WTC11 (cell line): ENCODE measurements around the gene ESRRA. TPM values are rescaled to one million over a fixed set of nuclear protein-coding genes. Genes with fewer than 3 reads are reported as not detected.

ENCODE experiments used
- ATAC-seq: fragments of 200-7000 bp; cut with Tn5 transposase; 2 replicates; pipeline ENCODE4 v1.10.0; 2021; ENCODE audit warnings: mild to moderate bottlenecking, moderate library complexity
- CTCF ChIA-PET: fragments of 300-600 bp; sonication (Branson Sonifier 250); formaldehyde crosslinking; loops from one replicate; lab custom pipeline; 2021; ENCODE audit warnings: antibody characterized with exemption; lab: Charles Lee
- POLR2A ChIA-PET: fragments of 350-600 bp; sonication (Branson Sonifier 250); formaldehyde crosslinking; loops from one replicate; lab custom pipeline; 2021; ENCODE audit warnings: antibody characterized with exemption; lab: Charles Lee
- DNase-seq: peaks from one replicate; pipeline ENCODE4 v3.0.0; 2021; ENCODE audit warnings: low spot score
- H3K27ac Mint-ChIP-seq: 2 replicates; pipeline ENCODE4 v1.8.0; 2021; ENCODE audit warnings: mixed read lengths
- H3K27me3 Mint-ChIP-seq: 2 replicates; pipeline ENCODE4 v1.8.0; 2021; ENCODE audit warnings: low read depth, mild to moderate bottlenecking, moderate library complexity, mixed read lengths
- H3K36me3 Mint-ChIP-seq: 2 replicates; pipeline ENCODE4 v1.8.0; 2021; ENCODE audit warnings: mixed read lengths
- H3K4me1 Mint-ChIP-seq: 2 replicates; pipeline ENCODE4 v1.8.0; 2022; ENCODE audit warnings: mixed read lengths
- H3K4me3 Mint-ChIP-seq: 2 replicates; pipeline ENCODE4 v1.8.0; 2021; ENCODE audit warnings: mild to moderate bottlenecking, moderate library complexity, mixed read lengths
- H3K9me3 Mint-ChIP-seq: 2 replicates; pipeline ENCODE4 v1.8.0; 2021; ENCODE audit warnings: mixed read lengths
- ARID4B ChIP-seq: sonication (generic); formaldehyde crosslinking; IDR thresholded peaks from 2 replicates; pipeline ENCODE4 v1.8.0; 2023; ENCODE audit warnings: missing genetic modification reagents, mild to moderate bottlenecking, borderline replicate concordance
- ATF1 ChIP-seq: sonication (generic); formaldehyde crosslinking; IDR thresholded peaks from 2 replicates; pipeline ENCODE4 v1.8.1; 2023; ENCODE audit warnings: mild to moderate bottlenecking, moderate library complexity, missing genetic modification reagents
- ELF4 ChIP-seq: sonication (generic); formaldehyde crosslinking; IDR thresholded peaks from 2 replicates; pipeline ENCODE4 v1.8.1; 2022; ENCODE audit warnings: low read depth, mild to moderate bottlenecking, moderate library complexity, missing genetic modification reagents
- HMGA2 ChIP-seq: fragments of 250-450 bp; sonication (Bioruptor Pico); IDR thresholded peaks from 2 replicates; pipeline ENCODE4 v1.4.0; 2021; ENCODE audit warnings: mild to moderate bottlenecking, moderate library complexity
- HMGXB4 ChIP-seq: sonication (generic); formaldehyde crosslinking; IDR thresholded peaks from 2 replicates; pipeline ENCODE4 v1.8.1; 2023; ENCODE audit warnings: mild to moderate bottlenecking, moderate library complexity, missing genetic modification reagents
- NFATC4 ChIP-seq: fragments of 250-450 bp; sonication (Bioruptor Pico); IDR thresholded peaks from 2 replicates; pipeline ENCODE4 v1.9.0; 2021; ENCODE audit warnings: mild to moderate bottlenecking
- NFYB ChIP-seq: sonication (generic); formaldehyde crosslinking; conservative IDR thresholded peaks from 2 replicates; pipeline ENCODE4 v1.8.0; 2022; ENCODE audit warnings: low read depth, missing genetic modification reagents
- NR2C2 ChIP-seq: sonication (generic); formaldehyde crosslinking; IDR thresholded peaks from 2 replicates; pipeline ENCODE4 v1.8.0; 2022; ENCODE audit warnings: mild to moderate bottlenecking, missing genetic modification reagents
- OVOL2 ChIP-seq: fragments of 250-450 bp; sonication (Bioruptor Pico); IDR thresholded peaks from 2 replicates; pipeline ENCODE4 v1.9.0; 2021; ENCODE audit warnings: mild to moderate bottlenecking, borderline replicate concordance
- PRDM15 ChIP-seq: sonication (generic); formaldehyde crosslinking; IDR thresholded peaks from 2 replicates; pipeline ENCODE4 v1.8.0; 2022; ENCODE audit warnings: missing genetic modification reagents
- PREB ChIP-seq: sonication (generic); formaldehyde crosslinking; IDR thresholded peaks from 2 replicates; pipeline ENCODE4 v1.8.1; 2022; ENCODE audit warnings: mild to moderate bottlenecking, missing genetic modification reagents, moderate library complexity, borderline replicate concordance
- PRRX2 ChIP-seq: fragments of 250-450 bp; sonication (Bioruptor Pico); IDR thresholded peaks from 2 replicates; pipeline ENCODE4 v1.8.0; 2021; ENCODE audit warnings: mild to moderate bottlenecking
- SMAD4 ChIP-seq: sonication (generic); formaldehyde crosslinking; IDR thresholded peaks from 2 replicates; pipeline ENCODE4 v1.8.0; 2022; ENCODE audit warnings: mild to moderate bottlenecking, missing genetic modification reagents
- TEAD4 ChIP-seq: sonication (generic); formaldehyde crosslinking; IDR thresholded peaks from 2 replicates; pipeline ENCODE4 v1.8.0; 2022; ENCODE audit warnings: mild to moderate bottlenecking, missing genetic modification reagents
- ZNF138 ChIP-seq: sonication (generic); formaldehyde crosslinking; conservative IDR thresholded peaks from 2 replicates; pipeline ENCODE4 v1.8.1; 2022; ENCODE audit warnings: mild to moderate bottlenecking, moderate library complexity, missing genetic modification reagents
- ZNF317 ChIP-seq: sonication (generic); formaldehyde crosslinking; IDR thresholded peaks from 2 replicates; pipeline ENCODE4 v1.8.1; 2023; ENCODE audit warnings: low read depth, mild to moderate bottlenecking, moderate library complexity, missing genetic modification reagents, borderline replicate concordance
- ZNF416 ChIP-seq: fragments of 250-450 bp; sonication (Bioruptor Pico); IDR thresholded peaks from 2 replicates; pipeline ENCODE4 v1.9.0; 2021; ENCODE audit warnings: mild to moderate bottlenecking, inconsistent platforms
- total RNA-seq: library from RNA; stranded (reverse); gene quantifications from 3 replicates; pipeline ENCODE4 v1.2.3, GENCODE V29; 2021

Gene ESRRA
- total RNA-seq, 1 experiment from 2014 or later: 81.9 TPM

- DNase-seq (no peak), ATAC-seq (peak; percentile 53)
- peaks cover 3% of the 10 kb centered on the region; the same call in 1 of the 2 replicates for H3K4me1 Mint-ChIP-seq
- TF ChIP-seq PREB (CRISPR knock-in tag) (no peak), SMAD4 (no peak), ZNF416 (CRISPR knock-in tag) (no peak), HMGA2 (CRISPR knock-in tag) (no peak), OVOL2 (CRISPR knock-in tag) (no peak), ZNF317 (CRISPR knock-in tag) (no peak), ELF4 (CRISPR knock-in tag) (no peak), ATF1 (CRISPR knock-in tag) (no peak), NFATC4 (CRISPR knock-in tag) (no peak), TEAD4 (no peak), ZNF138 (CRISPR knock-in tag) (no peak), PRRX2 (CRISPR knock-in tag) (no peak), HMGXB4 (CRISPR knock-in tag) (no peak), PRDM15 (CRISPR knock-in tag) (no peak), NR2C2 (CRISPR knock-in tag) (no peak), ARID4B (no peak), NFYB (CRISPR knock-in tag) (no peak)
- H3K4me3 Mint-ChIP-seq: no peak overlapping the region
- CTCF ChIA-PET: interaction anchor here (0.5 to 4.5 kb wide), 8 partner anchors 13 to 263 kb away, joined by 3 to 65 read pairs (median 6); partner anchors contain the start of gene PLCB3
- H3K27ac Mint-ChIP-seq: peak overlapping the region; percentile 97
- H3K9me3 Mint-ChIP-seq: no peaks in the 10 kb centered on the region
- POLR2A ChIA-PET: interaction anchor here (1.0 to 1.4 kb wide), 2 partner anchors 17 to 22 kb away, joined by 3 to 4 read pairs; no protein-coding TSS in a partner anchor
- H3K36me3 Mint-ChIP-seq: peaks cover 42% of the 10 kb centered on the region
- no peaks in the 10 kb centered on the region for H3K27me3 Mint-ChIP-seq
Observed at GRCh38 chr11:64263021-64263946, 42.0 kb upstream of the ESRRA start.
